Neural progenitor cell (in vitro differentiated cells): ENCODE results near the gene LCE1E. TPM values are rescaled to one million over a fixed set of nuclear protein-coding genes. Genes with fewer than 3 reads are reported as not detected.

Experiments used
- DNase-seq: peaks from one replicate; pipeline ENCODE4 v3.0.0-alpha.2; 2016; ENCODE audit warnings: low spot score
- H2AFZ ChIP-seq: fragments of 200-600 bp; sonication (generic); replicated peaks from 2 replicates; pipeline ENCODE4 v1.6.1; 2016; ENCODE audit warnings: antibody characterized with exemption
- H3F3A ChIP-seq: fragments of 200-600 bp; sonication (generic); 2 replicates; pipeline ENCODE4 v1.6.1; 2016; ENCODE audit warnings: antibody characterized with exemption, low read depth
- H3K27ac ChIP-seq: fragments of 200-600 bp; sonication (generic); 2 replicates; pipeline ENCODE4 v1.5.1; 2016; ENCODE audit warnings: mild to moderate bottlenecking
- H3K27me3 ChIP-seq: fragments of 200-600 bp; sonication (generic); 2 replicates; pipeline ENCODE4 v1.6.1; 2016; ENCODE audit warnings: mild to moderate bottlenecking, moderate library complexity
- H3K36me3 ChIP-seq: fragments of 200-600 bp; sonication (generic); 2 replicates; pipeline ENCODE4 v1.5.1; 2016
- H3K4me1 ChIP-seq: fragments of 200-600 bp; sonication (generic); 2 replicates; pipeline ENCODE4 v1.6.1; 2016; ENCODE audit warnings: mixed run types
- H3K4me2 ChIP-seq: fragments of 200-600 bp; sonication (generic); 2 replicates; pipeline ENCODE4 v1.6.1; 2016
- H3K4me3 ChIP-seq: fragments of 200-600 bp; sonication (generic); 2 replicates; pipeline ENCODE4 v1.5.1; 2016
- H3K79me2 ChIP-seq: fragments of 200-600 bp; sonication (generic); 2 replicates; pipeline ENCODE4 v1.6.1; 2016; ENCODE audit warnings: low read depth
- H3K9ac ChIP-seq: fragments of 200-600 bp; sonication (generic); 2 replicates; pipeline ENCODE4 v1.6.1; 2016
- H3K9me3 ChIP-seq: fragments of 200-600 bp; sonication (generic); 2 replicates; pipeline ENCODE4 v1.5.1; 2016; ENCODE audit warnings: low read depth
- H4K20me1 ChIP-seq: fragments of 200-600 bp; sonication (generic); 2 replicates; pipeline ENCODE4 v1.6.1; 2016; ENCODE audit warnings: low read depth
- H3K27ac Mint-ChIP-seq: 3 replicates; pipeline ENCODE4 v1.8.0; 2021; ENCODE audit warnings: mixed read lengths
- H3K27me3 Mint-ChIP-seq: 2 replicates; pipeline ENCODE4 v1.8.0; 2022; ENCODE audit warnings: low read depth, mild to moderate bottlenecking, inconsistent platforms, moderate library complexity, mixed read lengths; ENCODE audit not compliant: insufficient read depth
- H3K36me3 Mint-ChIP-seq: 3 replicates; pipeline ENCODE4 v1.8.0; 2021; ENCODE audit warnings: mixed read lengths
- H3K4me1 Mint-ChIP-seq: 3 replicates; pipeline ENCODE4 v1.8.0; 2021; ENCODE audit warnings: mixed read lengths
- H3K4me3 Mint-ChIP-seq: 3 replicates; pipeline ENCODE4 v1.8.0; 2021; ENCODE audit warnings: mild to moderate bottlenecking, moderate library complexity, mixed read lengths
- H3K9me3 Mint-ChIP-seq: 3 replicates; pipeline ENCODE4 v1.8.0; 2020; ENCODE audit warnings: mixed read lengths
- CTCF ChIP-seq: fragments of 200-600 bp; sonication (generic); IDR thresholded peaks from 2 replicates; pipeline ENCODE4 v1.5.1; 2017; ENCODE audit warnings: antibody characterized with exemption, mild to moderate bottlenecking
- EZH2 ChIP-seq: fragments of 200-600 bp; sonication (generic); IDR thresholded peaks from 2 replicates; pipeline ENCODE4 v1.6.1; 2017; ENCODE audit warnings: antibody characterized with exemption, mild to moderate bottlenecking, moderate library complexity
- EZH2phosphoT487 ChIP-seq: fragments of 200-600 bp; sonication (generic); IDR thresholded peaks from 2 replicates; pipeline ENCODE4 v1.6.1; 2017; ENCODE audit warnings: antibody characterized with exemption
- total RNA-seq: library from RNA; depleted of rRNA; stranded (reverse); fragments of >200 nt; gene quantifications from 2 replicates; pipeline ENCODE4 v1.2.3, GENCODE V29; 2015; ENCODE audit warnings: low replicate concordance

Gene LCE1E
- total RNA-seq, 1 donor from 2014 or later = not detected

- peaks cover 20% of the 10 kb centered on the region for H3K9me3 ChIP-seq
- H3F3A ChIP-seq = no peaks in the 10 kb centered on the region
Measured at GRCh38 chr1:152756872-152757271, 29.2 kb upstream of the LCE1E start.

GRCh38 chr1:152757747-152758146 is 28.3 kb upstream of the LCE1E start, which contains the start of gene KPRP:
Gene KPRP (plus strand): TSS chr1:152758025. CDS start chr1:152759589, 1,564 bp downstream.
- H3K36me3 ChIP-seq = no peaks in the 10 kb centered on the region
- Mint-ChIP-seq H3K9me3 (peaks cover 47% of the 10 kb centered on the region), H3K27me3 (peaks cover 9% of the 10 kb centered on the region), H3K27ac (no peak within 1 kb of the TSS), H3K4me1 (no peaks in the 10 kb centered on the region), H3K36me3 (no peaks in the 10 kb centered on the region), H3K4me3 (no peak within 1 kb of the TSS)
- H3K9ac ChIP-seq = no peak within 1 kb of the TSS
- no peaks in the 10 kb centered on the region for H3K4me1 ChIP-seq
- H3K9me3 ChIP-seq = peaks cover 25% of the 10 kb centered on the region
- H4K20me1 ChIP-seq = no peaks in the 10 kb centered on the region
- H2AFZ ChIP-seq = no peak within 1 kb of the TSS
- DNase-seq = no peak
- H3K79me2 ChIP-seq = no peaks in the 10 kb centered on the region
- TF ChIP-seq EZH2phosphoT487 (no peak), EZH2 (no peak), CTCF (no peak)
- H3K27ac ChIP-seq = no peak within 1 kb of the TSS
- no peak within 1 kb of the TSS for H3K4me3 ChIP-seq
- no peak within 1 kb of the TSS for H3K4me2 ChIP-seq
- H3F3A ChIP-seq = no peaks in the 10 kb centered on the region
- no peaks in the 10 kb centered on the region for H3K27me3 ChIP-seq

More at GRCh38 chr1:152756872-152757271, 29.2 kb upstream of the LCE1E start:
- Mint-ChIP-seq H3K36me3 (no peaks in the 10 kb centered on the region), H3K4me3 (no peak overlapping the region), H3K4me1 (no peaks in the 10 kb centered on the region), H3K9me3 (peaks cover 40% of the 10 kb centered on the region), H3K27me3 (peaks cover 6% of the 10 kb centered on the region), H3K27ac (no peak overlapping the region)
- no peak for DNase-seq
- Histone ChIP-seq H3K4me1 (no peaks in the 10 kb centered on the region), H3K27me3 (no peaks in the 10 kb centered on the region), H3K4me2 (no peak overlapping the region), H3K27ac (no peak overlapping the region), H2AFZ (no peak overlapping the region), H3K79me2 (no peaks in the 10 kb centered on the region), H4K20me1 (no peaks in the 10 kb centered on the region), H3K4me3 (no peak overlapping the region), H3K9ac (no peak overlapping the region), H3K36me3 (no peaks in the 10 kb centered on the region)
- no peak for TF ChIP-seq EZH2phosphoT487
- TF ChIP-seq EZH2 = no peak
- TF ChIP-seq CTCF = no peak

- H3K79me2 ChIP-seq = no peaks in the 10 kb centered on the region
- H4K20me1 ChIP-seq = no peaks in the 10 kb centered on the region
- no peak overlapping the region for H2AFZ ChIP-seq
- no peaks in the 10 kb centered on the region for H3K36me3 ChIP-seq
- Mint-ChIP-seq H3K4me3 (no peak overlapping the region), H3K9me3 (peaks cover 48% of the 10 kb centered on the region), H3K27ac (no peak overlapping the region), H3K4me1 (no peaks in the 10 kb centered on the region), H3K27me3 (peaks cover 9% of the 10 kb centered on the region), H3K36me3 (no peaks in the 10 kb centered on the region)
- no peak overlapping the region for H3K4me3 ChIP-seq
- no peaks in the 10 kb centered on the region for H3K27me3 ChIP-seq
- H3K4me2 ChIP-seq = no peak overlapping the region
- no peak for TF ChIP-seq CTCF
- no peak for TF ChIP-seq EZH2phosphoT487
- no peak for TF ChIP-seq EZH2
- H3K27ac ChIP-seq = no peak overlapping the region
- no peaks in the 10 kb centered on the region for H3K4me1 ChIP-seq
- H3K9ac ChIP-seq = no peak overlapping the region
- H3F3A ChIP-seq = no peaks in the 10 kb centered on the region
- no peak for DNase-seq
- peaks cover 24% of the 10 kb centered on the region for H3K9me3 ChIP-seq
Measured at GRCh38 chr1:152758636-152759035, 27.4 kb upstream of the LCE1E start.
